Measurements from ENCODE around the gene KIRREL3. TPM values are rescaled to one million over a fixed set of nuclear protein-coding genes. Genes with fewer than 3 reads are reported as not detected.

Gene KIRREL3
- total and polyA plus RNA-seq, 2 of the 8 experiments (the other 6 are each of a cell fraction or from before 2014, with no cell fraction given), result 0.29 to 0.32 TPM

DNA sequence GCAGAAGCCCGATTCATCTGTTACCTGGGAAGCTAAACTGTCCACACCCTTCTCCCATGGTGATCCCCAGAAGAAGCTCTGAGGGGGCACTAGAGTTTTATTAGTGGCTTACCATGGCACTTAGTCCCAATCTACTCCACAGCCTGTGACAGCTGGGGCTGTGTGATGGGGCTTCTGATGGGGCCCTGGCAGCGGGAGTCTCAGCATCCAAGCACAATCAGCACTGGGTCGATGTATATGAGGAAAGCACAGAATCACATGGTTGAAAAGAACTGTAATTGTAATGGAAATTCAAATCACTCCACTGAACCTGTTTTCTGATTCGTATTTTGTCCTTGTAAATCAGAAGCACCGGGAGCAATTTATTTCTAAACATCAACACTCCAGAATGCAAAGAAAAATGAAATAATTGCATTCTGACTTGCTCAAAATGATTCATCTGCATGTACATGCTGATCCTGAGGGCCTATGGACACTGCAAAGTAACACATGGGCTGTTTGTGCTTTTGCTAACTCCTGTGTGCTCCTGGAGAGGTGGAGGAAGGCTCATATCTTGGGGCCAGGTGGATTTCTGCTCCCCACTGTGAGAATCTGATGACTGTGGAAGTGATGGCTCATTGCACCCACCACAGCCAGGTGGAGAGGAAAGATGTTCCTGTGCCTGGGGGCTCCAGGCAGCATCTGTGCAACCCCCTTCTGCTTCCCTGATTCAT, 203.0 kb downstream of the KIRREL3 start:
- Histone ChIP-seq H4K8ac (ENCODE audit: extremely low read depth, insufficient read depth, low read length) (no peak overlapping the region), H2BK20ac (ENCODE audit: low read length) (no peak overlapping the region), H2BK120ac (replicated peaks; ENCODE audit: low read depth, low read length) (no peak overlapping the region), H3K79me1 (ENCODE audit: low read depth, low read length) (no peaks in the 10 kb centered on the region), H3K23me2 (ENCODE audit: low read depth, low read length) (no peaks in the 10 kb centered on the region), H3K4me1 (replicated peaks in 1 of 4; ENCODE audit: control insufficient read depth in 3 of 4, insufficient read depth in 4 of 4, low read length in 3 of 4) (no peaks in the 10 kb centered on the region; a peak in 2 of 7 replicates), H3K4me2 (ENCODE audit: insufficient read depth in 1 of 2, low read depth in 2 of 2, low read length in 2 of 2) (no peak overlapping the region), H3K9ac (replicated peaks in 1 of 4; ENCODE audit: extremely low read depth in 1 of 4, low read depth in 3 of 4, low read length in 3 of 4) (no peak overlapping the region), H2BK5ac (ENCODE audit: low read depth, low read length) (no peak overlapping the region), H4K91ac (replicated peaks; ENCODE audit: insufficient read length, low read length) (no peak overlapping the region), H3K14ac (ENCODE audit: insufficient read length) (no peak overlapping the region), H4K5ac (ENCODE audit: insufficient read length, low read depth, low read length) (no peak overlapping the region), H3K27me3 (replicated peaks in 1 of 4; ENCODE audit: control insufficient read depth in 3 of 4, extremely low read depth in 1 of 4, insufficient read depth in 3 of 4, low read length in 3 of 4) (no peaks in the 10 kb centered on the region), H3K18ac (ENCODE audit: extremely low read depth, low read length) (no peak overlapping the region), H3K4me3 (ENCODE audit: extremely low read depth in 1 of 4, insufficient read depth in 2 of 4, low read depth in 3 of 4, low read length in 4 of 4) (no peak overlapping the region), H3K79me2 (ENCODE audit: control insufficient read depth in 1 of 2, insufficient read depth in 2 of 2, low read length in 2 of 2) (no peaks in the 10 kb centered on the region), H3K9me3 (ENCODE audit: insufficient read depth in 2 of 2, low read depth in 1 of 2, low read length in 1 of 2) (0 out of 4 replicates have a peak, but pooled peaks cover 0 to 3% of the 10 kb centered on the region in 2 experiments), H3K56ac (replicated peaks; ENCODE audit: insufficient read length, low read depth, low read length) (no peak overlapping the region), H3K27ac (ENCODE audit: low read depth, low read length) (no peak overlapping the region), H2AFZ (ENCODE audit: low read length) (no peak overlapping the region), H2AK5ac (ENCODE audit: low read depth, low read length) (no peak overlapping the region), H3K23ac (ENCODE audit: insufficient read length) (no peak overlapping the region), H2BK12ac (ENCODE audit: low read depth, low read length) (no peak overlapping the region), H2BK15ac (ENCODE audit: low read length) (no peak overlapping the region), H3K36me3 (ENCODE audit: control insufficient read depth in 2 of 4, insufficient read depth in 4 of 4, low read length in 3 of 4) (no peaks in the 10 kb centered on the region), H4K20me1 (replicated peaks in 1 of 2; ENCODE audit: control insufficient read depth in 1 of 2, insufficient read depth in 2 of 2, low read length in 2 of 2) (peaks cover 0 to 2% of the 10 kb centered on the region in 2 experiments), H3K4ac (replicated peaks; ENCODE audit: insufficient read length, low read depth, low read length) (no peak overlapping the region)
- ChIA-PET CTCF (ENCODE audit: partially characterized antibody) (interaction anchor here (1.1 to 1.8 kb wide), 6 partner anchors 17 to 190 kb away, joined by 3 to 5 read pairs (median 4); no protein-coding TSS in a partner anchor), POLR2A (ENCODE audit: partially characterized antibody) (no interaction called here)
- DNase-seq (ENCODE audit: low read depth in 1 of 2, low spot score in 2 of 2), result no peak
- TF ChIP-seq RFX5 (IDR thresholded peaks at IDR 0.05; ENCODE audit: borderline replicate concordance, low read depth, low read length) (no peak), CREB1 (IDR thresholded peaks at IDR 0.05) (no peak)
- 93% methylated on average over 5 of the region's 5 CpGs; no CpG with 5 or more reads in 1 of the 2 experiments for WGBS, 2 experiments (ENCODE audit: extremely low coverage in 1 of 2, insufficient coverage in 1 of 2, insufficient read length in 1 of 2, insufficient replicate concordance in 2 of 2, low coverage in 1 of 2, low lambda C conversion rate in 2 of 2, missing lambda C conversion rate in 1 of 2)
- no peak for FAIRE-seq

Measured in H1 (cell line).